ENCODE results near the gene BICRAL. TPM values are rescaled to one million over a fixed set of nuclear protein-coding genes. Genes with fewer than 3 reads are reported as not detected.

Gene BICRAL
- total RNA-seq, 3 donors from 2014 or later (not counting 1 experiment from before 2014, with no cell fraction given): 31.1 to 43.4 (median 37.1) TPM

GRCh38 chr6:42745640-42746462 is 36.0 kb upstream of the BICRAL start, which contains the start of gene TBCC:
Gene TBCC (minus strand): TSS chr6:42746103. CDS start chr6:42746073, 30 bp downstream.
- Histone ChIP-seq H3K4me3 (ENCODE audit: low read length) (peak within 1 kb of the TSS; percentile 98), H3K27ac (ENCODE audit: low read length) (peak within 1 kb of the TSS; percentile 95), H3K27me3 (ENCODE audit: control insufficient read depth, insufficient read depth, low read length) (no peaks in the 10 kb centered on the region), H3K36me3 (ENCODE audit: control insufficient read depth, insufficient read depth, low read length) (no peaks in the 10 kb centered on the region), H3K4me1 (ENCODE audit: control insufficient read depth, insufficient read depth, low read length) (peaks cover 38% of the 10 kb centered on the region), H3K9me3 (ENCODE audit: control insufficient read depth, insufficient read depth, low read length) (peaks cover 19% of the 10 kb centered on the region)
- peak within 1 kb of the TSS; percentile 98 to 100 for H3K27ac Mint-ChIP-seq
- DNase-seq (peak; percentile 86 to 98), ATAC-seq (peak; percentile 83 to 92 (median 85))
- under 1% methylated on average over 51 of the region's 57 CpGs for WGBS (ENCODE audit: insufficient coverage)
- H3K27me3 Mint-ChIP-seq (ENCODE audit: low read depth in 2 of 2): no peaks in the 10 kb centered on the region
- intact Hi-C loops (cut with micrococcal nuclease): loop anchor here (1.0 to 2.0 kb wide), 5 partner anchors 20 to 313 kb away; partner anchors contain the start of genes KLC4, MRPL2 and RPL7L1
- peaks cover 22 to 23% of the 10 kb centered on the region in 2 donors for H3K4me1 Mint-ChIP-seq
- peaks cover 0 to 8% of the 10 kb centered on the region in 2 donors for H3K9me3 Mint-ChIP-seq
- peaks cover 13% of the 10 kb centered on the region for H3K36me3 Mint-ChIP-seq
- peak within 1 kb of the TSS; percentile 100 for H3K4me3 Mint-ChIP-seq
- TF ChIP-seq CTCF (IDR thresholded peaks at IDR 0.05): no peak

- Mint-ChIP-seq H3K9me3 (peaks cover 0 to 8% of the 10 kb centered on the region in 2 donors), H3K27me3 (ENCODE audit: low read depth in 2 of 2) (no peaks in the 10 kb centered on the region), H3K4me1 (peaks cover 22 to 23% of the 10 kb centered on the region in 2 donors), H3K4me3 (peak overlapping the region; percentile 100), H3K36me3 (peaks cover 13% of the 10 kb centered on the region), H3K27ac (peak overlapping the region; percentile 98 to 100)
- intact Hi-C loops (cut with micrococcal nuclease): loop anchor here (1.0 to 2.0 kb wide), 5 partner anchors 20 to 313 kb away; partner anchors contain the start of genes KLC4, MRPL2 and RPL7L1
- WGBS (ENCODE audit: insufficient coverage): 0% methylated on average over 47 of the region's 55 CpGs
- peak overlapping the region; percentile 70 for H3K27ac ChIP-seq (ENCODE audit: low read length)
- DNase-seq: peak; percentile 63 to 90
- no peaks in the 10 kb centered on the region for H3K36me3 ChIP-seq (ENCODE audit: control insufficient read depth, insufficient read depth, low read length)
- ATAC-seq: peak; percentile 25 to 50 (median 41)
- H3K27me3 ChIP-seq (ENCODE audit: control insufficient read depth, insufficient read depth, low read length): no peaks in the 10 kb centered on the region
- TF ChIP-seq CTCF (IDR thresholded peaks at IDR 0.05): no peak
- H3K9me3 ChIP-seq (ENCODE audit: control insufficient read depth, insufficient read depth, low read length): peaks cover 17% of the 10 kb centered on the region
- H3K4me3 ChIP-seq (ENCODE audit: low read length): peak overlapping the region; percentile 62
- peaks cover 38% of the 10 kb centered on the region for H3K4me1 ChIP-seq (ENCODE audit: control insufficient read depth, insufficient read depth, low read length)
These were observed 35.1 kb upstream of the BICRAL start for GRCh38 chr6:42746463-42747391.

- H3K27ac ChIP-seq (ENCODE audit: low read length): no peak overlapping the region
- no peaks in the 10 kb centered on the region for H3K27me3 ChIP-seq (ENCODE audit: control insufficient read depth, insufficient read depth, low read length)
- TF ChIP-seq CTCF (IDR thresholded peaks at IDR 0.05): no peak
- H3K27ac Mint-ChIP-seq: peak overlapping the region; percentile 17 to 33
- H3K4me1 Mint-ChIP-seq: peaks cover 22 to 27% of the 10 kb centered on the region in 2 donors
- intact Hi-C loops (cut with micrococcal nuclease): no loop called here
- no peaks in the 10 kb centered on the region for H3K27me3 Mint-ChIP-seq (ENCODE audit: low read depth in 2 of 2)
- peaks cover 11% of the 10 kb centered on the region for H3K9me3 ChIP-seq (ENCODE audit: control insufficient read depth, insufficient read depth, low read length)
- peaks cover 7% of the 10 kb centered on the region for H3K36me3 Mint-ChIP-seq
- H3K4me3 Mint-ChIP-seq: peak overlapping the region; percentile 100
- DNase-seq (no peak), ATAC-seq (no peak)
- no peaks in the 10 kb centered on the region for H3K9me3 Mint-ChIP-seq
- H3K4me1 ChIP-seq (ENCODE audit: control insufficient read depth, insufficient read depth, low read length): peaks cover 38% of the 10 kb centered on the region
- H3K36me3 ChIP-seq (ENCODE audit: control insufficient read depth, insufficient read depth, low read length): no peaks in the 10 kb centered on the region
- no peak overlapping the region for H3K4me3 ChIP-seq (ENCODE audit: low read length)
- 83% methylated on average over 8 of the region's 8 CpGs for WGBS (ENCODE audit: insufficient coverage)
These were observed 33.5 kb upstream of the BICRAL start for GRCh38 chr6:42748203-42748898.

Measured in natural killer cell (primary cell).